ENCODE measurements around the gene PCLO. TPM values are rescaled to one million over a fixed set of nuclear protein-coding genes. Genes with fewer than 3 reads are reported as not detected.
"Not testable (repeated sequence)": the region's sequence is repeated elsewhere in the genome, so short reads cannot be mapped to it uniquely, and the experiment has no call there.

PCLO gene
- total RNA-seq, 1 donor from 2014 or later: 0.52 TPM

- H3K36me3 ChIP-seq (ENCODE audit: control insufficient read depth in 3 of 3, insufficient read depth in 3 of 3, low read length in 3 of 3): no peaks in the 10 kb centered on the region
- no peak overlapping the region for H3K9ac ChIP-seq (ENCODE audit: low read depth in 1 of 3, low read length in 3 of 3)
- H3K4me3 ChIP-seq (ENCODE audit: low read length in 3 of 3): no peak overlapping the region
- no peaks in the 10 kb centered on the region for H3K9me3 ChIP-seq (ENCODE audit: control insufficient read depth in 3 of 3, low read length in 3 of 3)
- no peaks in the 10 kb centered on the region for H3K27me3 ChIP-seq (ENCODE audit: control insufficient read depth in 3 of 3, insufficient read depth in 3 of 3, low read length in 3 of 3)
- no peaks in the 10 kb centered on the region for H3K4me1 ChIP-seq (ENCODE audit: control insufficient read depth in 3 of 3, insufficient read depth in 3 of 3, low read length in 3 of 3)
- H3K27ac ChIP-seq (ENCODE audit: low read depth, low read length): no peak overlapping the region
Measured at GRCh38 chr7:82726038-82726800, 436.5 kb downstream of the PCLO start.

DNA sequence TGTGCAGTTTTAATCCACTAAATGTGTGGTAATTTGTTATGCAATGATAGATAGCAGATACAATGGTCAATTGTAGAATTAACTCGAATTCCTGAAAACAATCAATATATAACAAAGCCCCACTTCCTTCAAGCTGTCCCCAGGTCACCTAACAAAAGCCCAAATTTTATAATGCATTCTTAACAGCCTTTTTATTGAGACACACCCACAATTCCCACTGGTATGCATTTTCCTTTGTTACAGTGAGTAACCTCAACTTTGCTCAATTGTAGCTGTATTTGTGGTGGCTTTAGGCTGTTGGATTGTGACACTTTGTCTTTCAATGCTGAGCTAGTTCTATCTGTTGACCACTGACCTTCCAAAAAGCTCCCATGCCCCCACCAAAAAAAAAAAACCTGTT, 439.3 kb downstream of the PCLO start:
- H3K9ac ChIP-seq (ENCODE audit: low read depth in 1 of 3, low read length in 3 of 3): no peak overlapping the region
- H3K4me1 ChIP-seq (ENCODE audit: control insufficient read depth in 3 of 3, insufficient read depth in 3 of 3, low read length in 3 of 3): no peaks in the 10 kb centered on the region
- no peaks in the 10 kb centered on the region for H3K9me3 ChIP-seq (ENCODE audit: control insufficient read depth in 3 of 3, low read length in 3 of 3)
- H3K27me3 ChIP-seq (ENCODE audit: control insufficient read depth in 3 of 3, insufficient read depth in 3 of 3, low read length in 3 of 3): no peaks in the 10 kb centered on the region
- no peak overlapping the region for H3K4me3 ChIP-seq (ENCODE audit: low read length in 3 of 3)
- no peaks in the 10 kb centered on the region for H3K36me3 ChIP-seq (ENCODE audit: control insufficient read depth in 3 of 3, insufficient read depth in 3 of 3, low read length in 3 of 3)
- H3K27ac ChIP-seq (ENCODE audit: low read depth, low read length): no peak overlapping the region

GRCh38 chr7:82722946-82723345, 439.7 kb downstream of the PCLO start:
- Histone ChIP-seq H3K9ac (ENCODE audit: low read depth in 1 of 3, low read length in 3 of 3) (no peak overlapping the region), H3K27me3 (ENCODE audit: control insufficient read depth in 3 of 3, insufficient read depth in 3 of 3, low read length in 3 of 3) (no peaks in the 10 kb centered on the region), H3K4me1 (ENCODE audit: control insufficient read depth in 3 of 3, insufficient read depth in 3 of 3, low read length in 3 of 3) (no peaks in the 10 kb centered on the region), H3K9me3 (ENCODE audit: control insufficient read depth in 3 of 3, low read length in 3 of 3) (no peaks in the 10 kb centered on the region), H3K27ac (ENCODE audit: low read depth, low read length) (no peak overlapping the region), H3K36me3 (ENCODE audit: control insufficient read depth in 3 of 3, insufficient read depth in 3 of 3, low read length in 3 of 3) (no peaks in the 10 kb centered on the region), H3K4me3 (ENCODE audit: low read length in 3 of 3) (no peak overlapping the region)

- Histone ChIP-seq H3K4me1 (ENCODE audit: control insufficient read depth in 3 of 3, insufficient read depth in 3 of 3, low read length in 3 of 3) (no peaks in the 10 kb centered on the region), H3K9me3 (ENCODE audit: control insufficient read depth in 3 of 3, low read length in 3 of 3) (no peaks in the 10 kb centered on the region), H3K27me3 (ENCODE audit: control insufficient read depth in 3 of 3, insufficient read depth in 3 of 3, low read length in 3 of 3) (no peaks in the 10 kb centered on the region), H3K4me3 (ENCODE audit: low read length in 3 of 3) (no peak overlapping the region), H3K27ac (ENCODE audit: low read depth, low read length) (no peak overlapping the region), H3K9ac (ENCODE audit: low read depth in 1 of 3, low read length in 3 of 3) (no peak overlapping the region), H3K36me3 (ENCODE audit: control insufficient read depth in 3 of 3, insufficient read depth in 3 of 3, low read length in 3 of 3) (no peaks in the 10 kb centered on the region)
Measured at GRCh38 chr7:82715344-82715743, 447.3 kb downstream of the PCLO start.

GRCh38 chr7:82714883-82715282, 447.8 kb downstream of the PCLO start:
- Histone ChIP-seq H3K9ac (ENCODE audit: low read depth in 1 of 3, low read length in 3 of 3) (no peak overlapping the region), H3K27ac (ENCODE audit: low read depth, low read length) (no peak overlapping the region), H3K27me3 (ENCODE audit: control insufficient read depth in 3 of 3, insufficient read depth in 3 of 3, low read length in 3 of 3) (no peaks in the 10 kb centered on the region)

GRCh38 chr7:82713506-82713905, 449.2 kb downstream of the PCLO start:
- Histone ChIP-seq H3K4me3 (ENCODE audit: low read length in 3 of 3) (no peak overlapping the region), H3K9ac (ENCODE audit: low read depth in 1 of 3, low read length in 3 of 3) (no peak overlapping the region), H3K27ac (ENCODE audit: low read depth, low read length) (no peak overlapping the region), H3K36me3 (ENCODE audit: control insufficient read depth in 3 of 3, insufficient read depth in 3 of 3, low read length in 3 of 3) (no peaks in the 10 kb centered on the region), H3K27me3 (ENCODE audit: control insufficient read depth in 3 of 3, insufficient read depth in 3 of 3, low read length in 3 of 3) (no peaks in the 10 kb centered on the region), H3K9me3 (ENCODE audit: control insufficient read depth in 3 of 3, low read length in 3 of 3) (no peaks in the 10 kb centered on the region), H3K4me1 (ENCODE audit: control insufficient read depth in 3 of 3, insufficient read depth in 3 of 3, low read length in 3 of 3) (no peaks in the 10 kb centered on the region)

More at GRCh38 chr7:82714883-82715282, 447.8 kb downstream of the PCLO start:
- no peaks in the 10 kb centered on the region for H3K4me1 ChIP-seq (ENCODE audit: control insufficient read depth in 3 of 3, insufficient read depth in 3 of 3, low read length in 3 of 3)
- no peaks in the 10 kb centered on the region for H3K36me3 ChIP-seq (ENCODE audit: control insufficient read depth in 3 of 3, insufficient read depth in 3 of 3, low read length in 3 of 3)
- H3K9me3 ChIP-seq (ENCODE audit: control insufficient read depth in 3 of 3, low read length in 3 of 3): no peaks in the 10 kb centered on the region
- no peak overlapping the region for H3K4me3 ChIP-seq (ENCODE audit: low read length in 3 of 3)

DNA sequence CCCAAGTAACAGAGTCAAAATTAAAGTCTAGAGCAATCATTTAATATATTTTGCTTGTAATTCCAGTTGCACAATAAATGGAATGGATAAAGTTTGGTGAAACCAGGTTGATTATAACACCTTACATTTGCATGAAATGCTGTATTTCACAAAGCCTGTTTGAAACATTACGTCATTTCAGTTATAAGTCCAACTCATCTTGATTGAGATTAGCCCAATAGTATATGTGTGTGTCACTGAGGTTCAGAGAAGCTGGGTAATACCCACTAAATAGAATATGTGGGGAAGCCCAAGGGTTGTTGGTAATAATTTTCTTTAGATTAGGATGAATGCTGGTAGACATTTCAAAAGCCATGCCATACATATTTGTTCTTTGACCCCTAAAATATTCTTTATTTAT, 456.3 kb downstream of the PCLO start:
- not testable (repeated sequence) for H3K27ac ChIP-seq (ENCODE audit: low read depth, low read length); H3K4me3 ChIP-seq (ENCODE audit: low read length in 3 of 3); H3K4me1 ChIP-seq (ENCODE audit: control insufficient read depth in 3 of 3, insufficient read depth in 3 of 3, low read length in 3 of 3); H3K36me3 ChIP-seq (ENCODE audit: control insufficient read depth in 3 of 3, insufficient read depth in 3 of 3, low read length in 3 of 3); H3K27me3 ChIP-seq (ENCODE audit: control insufficient read depth in 3 of 3, insufficient read depth in 3 of 3, low read length in 3 of 3); H3K9ac ChIP-seq (ENCODE audit: low read depth in 1 of 3, low read length in 3 of 3); H3K9me3 ChIP-seq (ENCODE audit: control insufficient read depth in 3 of 3, low read length in 3 of 3)

- Histone ChIP-seq H3K27ac (ENCODE audit: low read depth, low read length) (no peak overlapping the region), H3K9me3 (ENCODE audit: control insufficient read depth in 3 of 3, low read length in 3 of 3) (no peaks in the 10 kb centered on the region), H3K4me1 (ENCODE audit: control insufficient read depth in 3 of 3, insufficient read depth in 3 of 3, low read length in 3 of 3) (no peaks in the 10 kb centered on the region), H3K4me3 (ENCODE audit: low read length in 3 of 3) (no peak overlapping the region), H3K27me3 (ENCODE audit: control insufficient read depth in 3 of 3, insufficient read depth in 3 of 3, low read length in 3 of 3) (no peaks in the 10 kb centered on the region), H3K36me3 (ENCODE audit: control insufficient read depth in 3 of 3, insufficient read depth in 3 of 3, low read length in 3 of 3) (no peaks in the 10 kb centered on the region), H3K9ac (ENCODE audit: low read depth in 1 of 3, low read length in 3 of 3) (no peak overlapping the region)
Measured at GRCh38 chr7:82705517-82706260, 457.0 kb downstream of the PCLO start.

GRCh38 chr7:82704121-82704520, 458.6 kb downstream of the PCLO start:
- Histone ChIP-seq H3K27ac (ENCODE audit: low read depth, low read length) (no peak overlapping the region), H3K27me3 (ENCODE audit: control insufficient read depth in 3 of 3, insufficient read depth in 3 of 3, low read length in 3 of 3) (no peaks in the 10 kb centered on the region), H3K4me1 (ENCODE audit: control insufficient read depth in 3 of 3, insufficient read depth in 3 of 3, low read length in 3 of 3) (no peaks in the 10 kb centered on the region), H3K36me3 (ENCODE audit: control insufficient read depth in 3 of 3, insufficient read depth in 3 of 3, low read length in 3 of 3) (no peaks in the 10 kb centered on the region), H3K9ac (ENCODE audit: low read depth in 1 of 3, low read length in 3 of 3) (no peak overlapping the region), H3K4me3 (ENCODE audit: low read length in 3 of 3) (no peak overlapping the region), H3K9me3 (ENCODE audit: control insufficient read depth in 3 of 3, low read length in 3 of 3) (no peaks in the 10 kb centered on the region)

Data from skeletal muscle tissue (tissue), 4 donors.